ENCODE results near the gene ARRB1. TPM values are rescaled to one million over a fixed set of nuclear protein-coding genes. Genes with fewer than 3 reads are reported as not detected.

ARRB1 gene
- total and polyA plus RNA-seq, 2 of the 13 experiments (the other 11 are each of a cell fraction or from before 2014, with no cell fraction given) = 22.5 to 35.7 TPM

DNA sequence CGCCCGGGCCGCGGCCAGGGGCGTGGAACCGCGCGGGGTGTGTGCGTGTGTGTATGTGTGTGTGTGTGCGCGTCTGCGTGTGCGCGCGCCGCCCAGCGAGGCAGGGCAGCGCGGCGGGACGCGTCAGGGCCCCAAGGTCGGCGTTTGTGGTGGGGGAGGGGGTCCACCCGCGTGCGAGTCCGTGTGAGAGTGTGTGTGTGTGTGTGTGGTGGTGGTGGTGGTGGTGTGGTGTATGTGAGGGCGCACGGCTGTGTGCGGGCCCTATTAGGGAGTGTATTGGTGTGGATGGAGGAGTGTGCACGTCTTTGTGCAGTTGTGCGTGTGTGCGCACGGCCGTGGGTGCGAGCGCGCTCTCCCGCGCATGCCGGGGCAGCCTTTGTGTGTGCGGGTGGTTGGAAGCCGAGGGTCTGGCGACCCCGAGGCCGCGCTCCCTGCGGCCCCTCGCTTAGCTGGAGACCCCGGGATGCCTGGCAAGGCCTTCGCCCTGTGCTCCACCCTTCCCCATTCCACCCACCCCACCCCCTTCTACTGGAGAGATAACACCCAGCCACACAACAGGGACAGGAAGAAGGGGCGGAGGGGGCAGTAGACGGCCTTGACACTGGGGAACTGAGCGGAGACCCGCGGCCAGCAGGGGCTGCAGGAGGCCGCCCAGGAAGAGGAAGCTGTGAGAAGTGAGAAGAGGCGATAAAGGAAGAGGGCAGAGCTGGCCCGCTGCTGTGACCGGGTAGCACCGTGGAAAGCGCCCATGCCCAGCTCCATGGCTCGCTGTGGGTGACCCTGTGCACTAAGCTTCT lies 528 bp upstream of the ARRB1 start (continued):
- no peak for TF ChIP-seq SRSF4 (IDR thresholded peaks at IDR 0.05; ENCODE audit: low read depth, low read length, poor library complexity, severe bottlenecking)
- TF ChIP-seq ZNF672 (CRISPR knock-in tag; IDR thresholded peaks at IDR 0.05) = 0 out of 2 replicates have a peak, but pooled peaks have one; percentile 55
- TF ChIP-seq, protein P1, sequence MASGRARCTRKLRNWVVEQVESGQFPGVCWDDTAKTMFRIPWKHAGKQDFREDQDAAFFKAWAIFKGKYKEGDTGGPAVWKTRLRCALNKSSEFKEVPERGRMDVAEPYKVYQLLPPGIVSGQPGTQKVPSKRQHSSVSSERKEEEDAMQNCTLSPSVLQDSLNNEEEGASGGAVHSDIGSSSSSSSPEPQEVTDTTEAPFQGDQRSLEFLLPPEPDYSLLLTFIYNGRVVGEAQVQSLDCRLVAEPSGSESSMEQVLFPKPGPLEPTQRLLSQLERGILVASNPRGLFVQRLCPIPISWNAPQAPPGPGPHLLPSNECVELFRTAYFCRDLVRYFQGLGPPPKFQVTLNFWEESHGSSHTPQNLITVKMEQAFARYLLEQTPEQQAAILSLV (CRISPR knock-in tag; IDR thresholded peaks at IDR 0.05; ENCODE audit: borderline replicate concordance) = peak; percentile 66; the same call in 1 of the 2 replicates
- no peak for TF ChIP-seq ZNF550 (CRISPR knock-in tag; IDR thresholded peaks at IDR 0.05; ENCODE audit: borderline replicate concordance)
- no peak; the same call in none of the 2 replicates for TF ChIP-seq ZNF777 (CRISPR knock-in tag; IDR thresholded peaks at IDR 0.05)
- TF ChIP-seq, protein P2, sequence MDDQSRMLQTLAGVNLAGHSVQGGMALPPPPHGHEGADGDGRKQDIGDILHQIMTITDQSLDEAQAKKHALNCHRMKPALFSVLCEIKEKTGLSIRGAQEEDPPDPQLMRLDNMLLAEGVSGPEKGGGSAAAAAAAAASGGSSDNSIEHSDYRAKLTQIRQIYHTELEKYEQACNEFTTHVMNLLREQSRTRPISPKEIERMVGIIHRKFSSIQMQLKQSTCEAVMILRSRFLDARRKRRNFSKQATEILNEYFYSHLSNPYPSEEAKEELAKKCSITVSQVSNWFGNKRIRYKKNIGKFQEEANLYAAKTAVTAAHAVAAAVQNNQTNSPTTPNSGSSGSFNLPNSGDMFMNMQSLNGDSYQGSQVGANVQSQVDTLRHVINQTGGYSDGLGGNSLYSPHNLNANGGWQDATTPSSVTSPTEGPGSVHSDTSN (CRISPR knock-in tag; IDR thresholded peaks at IDR 0.05; ENCODE audit: borderline replicate concordance) = no peak
- no peak for TF ChIP-seq SETDB1 (CRISPR knock-in tag; IDR thresholded peaks at IDR 0.05; ENCODE audit: borderline replicate concordance)
- TF ChIP-seq, protein P3, sequence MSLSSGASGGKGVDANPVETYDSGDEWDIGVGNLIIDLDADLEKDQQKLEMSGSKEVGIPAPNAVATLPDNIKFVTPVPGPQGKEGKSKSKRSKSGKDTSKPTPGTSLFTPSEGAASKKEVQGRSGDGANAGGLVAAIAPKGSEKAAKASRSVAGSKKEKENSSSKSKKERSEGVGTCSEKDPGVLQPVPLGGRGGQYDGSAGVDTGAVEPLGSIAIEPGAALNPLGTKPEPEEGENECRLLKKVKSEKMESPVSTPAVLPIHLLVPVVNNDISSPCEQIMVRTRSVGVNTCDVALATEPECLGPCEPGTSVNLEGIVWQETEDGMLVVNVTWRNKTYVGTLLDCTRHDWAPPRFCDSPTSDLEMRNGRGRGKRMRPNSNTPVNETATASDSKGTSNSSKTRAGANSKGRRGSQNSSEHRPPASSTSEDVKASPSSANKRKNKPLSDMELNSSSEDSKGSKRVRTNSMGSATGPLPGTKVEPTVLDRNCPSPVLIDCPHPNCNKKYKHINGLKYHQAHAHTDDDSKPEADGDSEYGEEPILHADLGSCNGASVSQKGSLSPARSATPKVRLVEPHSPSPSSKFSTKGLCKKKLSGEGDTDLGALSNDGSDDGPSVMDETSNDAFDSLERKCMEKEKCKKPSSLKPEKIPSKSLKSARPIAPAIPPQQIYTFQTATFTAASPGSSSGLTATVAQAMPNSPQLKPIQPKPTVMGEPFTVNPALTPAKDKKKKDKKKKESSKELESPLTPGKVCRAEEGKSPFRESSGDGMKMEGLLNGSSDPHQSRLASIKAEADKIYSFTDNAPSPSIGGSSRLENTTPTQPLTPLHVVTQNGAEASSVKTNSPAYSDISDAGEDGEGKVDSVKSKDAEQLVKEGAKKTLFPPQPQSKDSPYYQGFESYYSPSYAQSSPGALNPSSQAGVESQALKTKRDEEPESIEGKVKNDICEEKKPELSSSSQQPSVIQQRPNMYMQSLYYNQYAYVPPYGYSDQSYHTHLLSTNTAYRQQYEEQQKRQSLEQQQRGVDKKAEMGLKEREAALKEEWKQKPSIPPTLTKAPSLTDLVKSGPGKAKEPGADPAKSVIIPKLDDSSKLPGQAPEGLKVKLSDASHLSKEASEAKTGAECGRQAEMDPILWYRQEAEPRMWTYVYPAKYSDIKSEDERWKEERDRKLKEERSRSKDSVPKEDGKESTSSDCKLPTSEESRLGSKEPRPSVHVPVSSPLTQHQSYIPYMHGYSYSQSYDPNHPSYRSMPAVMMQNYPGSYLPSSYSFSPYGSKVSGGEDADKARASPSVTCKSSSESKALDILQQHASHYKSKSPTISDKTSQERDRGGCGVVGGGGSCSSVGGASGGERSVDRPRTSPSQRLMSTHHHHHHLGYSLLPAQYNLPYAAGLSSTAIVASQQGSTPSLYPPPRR (CRISPR knock-in tag; IDR thresholded peaks at IDR 0.05; ENCODE audit: borderline replicate concordance) = peak; percentile 85
- TF ChIP-seq, protein P4, sequence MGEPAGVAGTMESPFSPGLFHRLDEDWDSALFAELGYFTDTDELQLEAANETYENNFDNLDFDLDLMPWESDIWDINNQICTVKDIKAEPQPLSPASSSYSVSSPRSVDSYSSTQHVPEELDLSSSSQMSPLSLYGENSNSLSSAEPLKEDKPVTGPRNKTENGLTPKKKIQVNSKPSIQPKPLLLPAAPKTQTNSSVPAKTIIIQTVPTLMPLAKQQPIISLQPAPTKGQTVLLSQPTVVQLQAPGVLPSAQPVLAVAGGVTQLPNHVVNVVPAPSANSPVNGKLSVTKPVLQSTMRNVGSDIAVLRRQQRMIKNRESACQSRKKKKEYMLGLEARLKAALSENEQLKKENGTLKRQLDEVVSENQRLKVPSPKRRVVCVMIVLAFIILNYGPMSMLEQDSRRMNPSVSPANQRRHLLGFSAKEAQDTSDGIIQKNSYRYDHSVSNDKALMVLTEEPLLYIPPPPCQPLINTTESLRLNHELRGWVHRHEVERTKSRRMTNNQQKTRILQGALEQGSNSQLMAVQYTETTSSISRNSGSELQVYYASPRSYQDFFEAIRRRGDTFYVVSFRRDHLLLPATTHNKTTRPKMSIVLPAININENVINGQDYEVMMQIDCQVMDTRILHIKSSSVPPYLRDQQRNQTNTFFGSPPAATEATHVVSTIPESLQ (CRISPR knock-in tag; conservative IDR thresholded peaks at IDR 0.05) = no peak
- peak; percentile 49; the same call in 1 of the 2 replicates for TF ChIP-seq JUNB (CRISPR knock-in tag; IDR thresholded peaks at IDR 0.05; ENCODE audit: borderline replicate concordance)
- TF ChIP-seq SOX13 (IDR thresholded peaks at IDR 0.05) = no peak
- peak in 1 of 2 experiments; percentile 64; a peak in 2 of 4 replicates for TF ChIP-seq SOX13 (CRISPR knock-in tag; conservative IDR thresholded peaks at IDR 0.05 in 1 of 2, IDR thresholded peaks at IDR 0.05 in 1 of 2)
- no peak for TF ChIP-seq ZC3H4 (CRISPR knock-in tag; IDR thresholded peaks at IDR 0.05; ENCODE audit: borderline replicate concordance)
